Large intestine (tissue), 3 donors: ENCODE data around the gene FTO. TPM values are rescaled to one million over a fixed set of nuclear protein-coding genes. Genes with fewer than 3 reads are reported as not detected.

Source experiments
- DNase-seq, 2 donors: peaks; one replicate each; pipeline versions ENCODE4 v3.0.0 to v3.0.0-alpha.2; 2013
- H3K27ac ChIP-seq: one replicate; pipeline ENCODE4 v1.5.1; 2013; ENCODE audit warnings: low read length
- H3K27me3 ChIP-seq: 2 replicates; pipeline ENCODE4 v1.6.1; 2013; ENCODE audit warnings: low read length; ENCODE audit not compliant: control insufficient read depth, insufficient read depth
- H3K36me3 ChIP-seq: 2 replicates; pipeline ENCODE4 v1.6.1; 2013; ENCODE audit warnings: low read length; ENCODE audit not compliant: control insufficient read depth, insufficient read depth
- H3K4me1 ChIP-seq: one replicate; pipeline ENCODE4 v1.6.1; 2013; ENCODE audit warnings: low read length; ENCODE audit not compliant: control insufficient read depth, insufficient read depth
- H3K4me3 ChIP-seq: one replicate; pipeline ENCODE4 v1.5.1; 2013; ENCODE audit warnings: low read length
- H3K9me3 ChIP-seq: one replicate; pipeline ENCODE4 v1.6.1; 2013; ENCODE audit warnings: mild to moderate bottlenecking, low read depth, low read length, moderate library complexity; ENCODE audit not compliant: control insufficient read depth
- WGBS: methylation state at CpG from one replicate; pipeline ENCODE4 v1.1.5; 2013; ENCODE audit warnings: low lambda C conversion rate; ENCODE audit not compliant: insufficient coverage; 5-methylcytosine and 5-hydroxymethylcytosine counted together
- polyA plus RNA-seq: library from polyadenylated mRNA; unstranded; fragments of 120-200 nt; gene quantifications from one replicate; pipeline ENCODE4 v1.2.1, GENCODE V29; 2013

The FTO gene
- polyA plus RNA-seq, 1 donor, result 43.1 TPM

DNA sequence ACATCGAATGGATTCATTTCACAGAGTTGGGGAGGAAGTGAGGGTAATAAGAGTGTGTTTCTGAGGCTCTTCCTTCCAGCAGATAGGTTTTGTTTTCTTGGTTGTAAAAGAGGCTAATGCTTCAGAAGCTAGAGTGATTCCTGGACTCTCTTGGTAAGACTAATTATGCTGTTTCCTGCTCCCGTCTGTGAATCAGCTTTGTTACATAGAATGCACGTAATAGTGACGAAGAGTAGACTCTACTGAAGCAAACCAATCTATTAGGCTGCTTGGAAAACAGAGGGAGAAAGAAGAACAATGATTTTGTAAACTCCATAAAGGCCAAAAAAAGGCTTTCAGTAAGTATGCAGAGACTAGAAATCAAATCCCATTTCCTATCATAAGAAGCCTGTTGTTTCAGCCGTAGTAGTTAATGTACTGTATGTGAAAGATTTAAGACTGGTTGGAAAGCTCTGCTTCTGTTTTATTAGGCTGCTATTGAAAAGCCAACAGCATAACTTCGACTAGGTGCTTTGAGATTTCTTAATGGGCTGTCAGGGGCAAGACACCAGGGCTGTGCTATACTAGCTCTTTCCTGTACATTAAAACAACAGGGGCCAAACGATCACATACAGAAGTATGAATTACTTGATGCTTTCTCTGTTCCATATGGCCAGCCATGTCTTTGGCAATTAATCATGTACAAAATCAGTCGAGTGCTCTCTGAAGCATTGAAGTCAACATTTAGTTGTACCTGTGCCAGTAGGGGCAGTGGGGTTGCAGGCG lies 219.0 kb downstream of the FTO start:
- Histone ChIP-seq H3K9me3 (no peaks in the 10 kb centered on the region), H3K27me3 (no peaks in the 10 kb centered on the region), H3K4me1 (peaks cover 16% of the 10 kb centered on the region), H3K4me3 (no peak overlapping the region), H3K36me3 (no peaks in the 10 kb centered on the region), H3K27ac (no peak overlapping the region)
- 90% methylated on average over 2 of the region's 9 CpGs for WGBS
- DNase-seq, result no peak

DNA sequence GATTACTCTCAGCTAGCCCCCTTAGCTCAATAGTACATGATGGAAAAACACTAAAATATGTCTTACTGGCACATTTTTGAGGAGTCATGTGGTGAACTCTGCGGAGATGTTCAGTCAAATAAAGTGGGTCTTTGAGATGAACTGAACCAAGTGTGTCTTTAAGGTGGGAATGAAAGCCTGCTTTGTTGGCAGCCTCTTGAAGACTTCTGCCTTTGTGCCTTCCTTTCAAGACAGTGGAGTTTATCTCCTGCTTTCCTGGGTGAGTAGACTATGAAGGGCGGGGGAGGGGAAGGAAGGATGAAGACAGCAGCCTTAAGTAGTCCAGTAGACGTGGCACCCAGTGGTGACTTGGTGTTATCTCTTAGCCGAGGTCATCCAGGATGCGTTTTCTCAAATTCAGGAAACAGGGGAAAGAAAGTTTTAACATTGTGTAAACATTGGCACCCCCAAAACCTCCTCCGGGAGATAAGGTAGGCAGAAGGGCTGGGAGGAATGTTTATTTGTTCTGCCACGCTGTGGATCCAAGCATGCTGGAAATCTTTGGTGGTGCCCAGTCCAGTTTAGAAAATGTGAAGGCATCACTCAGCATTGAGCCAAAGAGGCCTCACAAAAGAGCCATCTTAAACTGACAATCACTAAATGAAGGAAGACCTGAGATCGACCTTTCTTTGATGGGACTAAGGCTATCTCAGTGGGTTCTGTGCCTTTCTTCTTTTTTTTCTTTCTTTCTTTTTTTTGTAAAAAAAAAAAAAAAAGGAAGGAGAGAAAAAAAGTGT lies 220.6 kb downstream of the FTO start:
- DNase-seq, result no peak
- Histone ChIP-seq H3K27me3 (no peaks in the 10 kb centered on the region), H3K9me3 (no peaks in the 10 kb centered on the region), H3K4me1 (peaks cover 16% of the 10 kb centered on the region), H3K4me3 (no peak overlapping the region), H3K27ac (no peak overlapping the region), H3K36me3 (no peaks in the 10 kb centered on the region)
- 20% methylated on average over 1 of the region's 8 CpGs for WGBS

DNA sequence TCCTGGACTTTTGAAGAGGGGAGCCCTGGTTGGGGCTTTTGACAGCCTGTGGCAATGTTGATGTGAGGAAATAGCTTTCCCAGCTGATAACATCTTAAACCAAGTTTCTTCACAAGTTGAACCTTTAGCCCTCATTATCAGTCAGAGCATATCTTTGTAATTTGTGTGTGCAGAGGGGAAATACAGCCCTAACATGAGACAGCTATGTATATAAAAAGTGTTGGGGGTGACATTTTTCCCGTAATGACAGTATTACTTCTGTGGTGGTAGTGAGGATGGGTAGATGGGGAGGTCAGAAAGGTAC lies 221.1 kb downstream of the FTO start:
- Histone ChIP-seq H3K36me3 (no peaks in the 10 kb centered on the region), H3K27ac (no peak overlapping the region), H3K4me1 (peaks cover 16% of the 10 kb centered on the region), H3K9me3 (no peaks in the 10 kb centered on the region), H3K4me3 (no peak overlapping the region), H3K27me3 (no peaks in the 10 kb centered on the region)
- DNase-seq, result peak; percentile 21 to 30
- WGBS, result no CpG with 5 or more reads among the region's 1 CpG

DNA sequence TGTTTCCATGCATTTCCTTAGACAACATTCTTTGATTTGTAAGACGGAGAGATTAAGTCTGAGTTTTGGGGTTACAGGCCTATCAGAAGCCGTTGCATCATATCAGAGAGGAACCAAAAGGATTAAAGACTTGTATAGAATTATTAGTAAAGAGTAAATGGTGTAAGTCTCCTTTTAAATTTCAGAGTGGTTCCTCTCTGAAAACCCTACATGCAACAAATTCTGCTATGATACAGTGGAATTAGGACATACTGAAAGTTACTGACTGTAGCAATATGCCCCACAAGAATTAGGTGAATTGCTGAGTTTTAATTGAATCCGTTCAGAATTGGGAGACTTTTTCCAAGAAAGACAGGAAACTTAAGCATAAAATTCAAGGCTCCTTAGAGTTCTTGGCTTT lies 221.6 kb downstream of the FTO start:
- no peak for DNase-seq
- 86% methylated on average over 1 of the region's 3 CpGs for WGBS
- H3K27ac ChIP-seq, result no peak overlapping the region

GRCh38 chr16:53926209-53926608 lies 222.3 kb downstream of the FTO start:
- Histone ChIP-seq H3K4me3 (no peak overlapping the region), H3K36me3 (no peaks in the 10 kb centered on the region), H3K27me3 (no peaks in the 10 kb centered on the region), H3K9me3 (no peaks in the 10 kb centered on the region), H3K27ac (no peak overlapping the region), H3K4me1 (peaks cover 16% of the 10 kb centered on the region)
- WGBS, result 100% methylated on average over 1 of the region's 4 CpGs
- DNase-seq, result no peak

More for the DNA sequence above, 221.6 kb downstream of the FTO start:
- Histone ChIP-seq H3K4me1 (peaks cover 16% of the 10 kb centered on the region), H3K4me3 (no peak overlapping the region), H3K36me3 (no peaks in the 10 kb centered on the region), H3K27me3 (no peaks in the 10 kb centered on the region), H3K9me3 (no peaks in the 10 kb centered on the region)

DNA sequence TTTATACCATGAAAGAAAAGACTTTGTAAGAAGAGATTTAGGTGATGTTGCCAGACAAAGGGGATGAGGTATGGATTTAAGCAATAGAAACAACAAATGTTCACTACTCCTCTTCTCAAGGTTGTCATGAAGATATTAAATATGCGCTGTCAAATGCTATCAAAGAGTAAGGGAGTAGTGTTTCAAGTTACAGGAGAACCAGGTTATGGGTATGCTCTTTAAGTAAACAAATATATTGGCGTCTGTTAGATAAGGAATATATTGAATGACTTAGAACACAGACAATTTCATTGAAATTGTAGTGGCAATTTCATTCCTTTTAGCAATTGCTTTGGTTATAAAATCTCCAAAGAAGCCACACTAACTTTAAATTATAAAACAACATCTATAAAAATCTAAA lies 229.0 kb downstream of the FTO start:
- no peak overlapping the region for H3K27ac ChIP-seq
- WGBS, result 20% methylated on average over 1 of the region's 2 CpGs

GRCh38 chr16:53933407-53933806 lies 229.5 kb downstream of the FTO start:
- Histone ChIP-seq H3K36me3 (peaks cover 6% of the 10 kb centered on the region), H3K4me1 (peaks cover 5% of the 10 kb centered on the region), H3K27ac (no peak overlapping the region), H3K9me3 (no peaks in the 10 kb centered on the region), H3K27me3 (no peaks in the 10 kb centered on the region), H3K4me3 (no peak overlapping the region)
- DNase-seq, result no peak
- WGBS, result 50% methylated on average over 2 of the region's 3 CpGs

More for the DNA sequence above, 229.0 kb downstream of the FTO start:
- Histone ChIP-seq H3K4me1 (peaks cover 5% of the 10 kb centered on the region), H3K9me3 (no peaks in the 10 kb centered on the region), H3K27me3 (no peaks in the 10 kb centered on the region), H3K36me3 (peaks cover 6% of the 10 kb centered on the region), H3K4me3 (no peak overlapping the region)
- no peak for DNase-seq

DNA sequence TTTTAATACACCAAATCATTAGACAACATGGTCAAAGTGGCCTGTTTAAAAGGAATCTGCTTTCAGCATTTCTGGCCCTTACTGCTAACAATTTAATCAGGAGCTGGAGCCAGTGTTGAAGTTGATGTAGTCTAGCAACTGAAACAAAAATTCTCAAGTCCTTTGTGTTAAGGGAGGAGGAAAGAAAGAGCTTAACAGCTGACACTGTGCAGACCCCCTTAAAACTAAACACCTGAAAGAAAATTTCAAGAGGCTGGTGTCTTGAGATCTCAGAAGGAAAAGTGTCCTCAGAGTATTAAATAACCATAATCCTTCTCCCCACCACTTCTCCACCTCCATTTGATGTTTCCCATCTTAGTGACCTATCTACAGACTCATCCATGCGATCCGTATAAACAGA lies 232.1 kb downstream of the FTO start:
- H3K27me3 ChIP-seq, result no peaks in the 10 kb centered on the region
- DNase-seq, result no peak
- H3K9me3 ChIP-seq, result no peaks in the 10 kb centered on the region
- H3K4me1 ChIP-seq, result peaks cover 5% of the 10 kb centered on the region
- no peak overlapping the region for H3K27ac ChIP-seq
- peaks cover 6% of the 10 kb centered on the region for H3K36me3 ChIP-seq
- no peak overlapping the region for H3K4me3 ChIP-seq
- WGBS, result no CpG with 5 or more reads among the region's 2 CpGs

GRCh38 chr16:53936529-53936928 lies 232.6 kb downstream of the FTO start:
- Histone ChIP-seq H3K4me1 (peaks cover 5% of the 10 kb centered on the region), H3K9me3 (no peaks in the 10 kb centered on the region), H3K27ac (no peak overlapping the region), H3K4me3 (no peak overlapping the region), H3K36me3 (peaks cover 6% of the 10 kb centered on the region), H3K27me3 (no peaks in the 10 kb centered on the region)
- peak in 1 of 2 donors; percentile 24 for DNase-seq
- WGBS, result 40% methylated on average over 1 of the region's 5 CpGs

- Histone ChIP-seq H3K36me3 (peaks cover 6% of the 10 kb centered on the region), H3K4me1 (peaks cover 5% of the 10 kb centered on the region), H3K4me3 (no peak overlapping the region), H3K27ac (no peak overlapping the region), H3K9me3 (no peaks in the 10 kb centered on the region), H3K27me3 (no peaks in the 10 kb centered on the region)
- WGBS, result 80% methylated on average over 1 of the region's 10 CpGs
- DNase-seq, result no peak
Measured at GRCh38 chr16:53937161-53937880, 233.4 kb downstream of the FTO start.
